ENCODE results near the gene GCLC.
"Not testable (repeated sequence)": the region's sequence is repeated elsewhere in the genome, so short reads cannot be mapped to it uniquely, and the experiment has no call there.

Gene GCLC

GRCh38 chr6:53484476-53485280 is 60.2 kb downstream of the GCLC start:
- Histone ChIP-seq H3K36me3 (no peaks in the 10 kb centered on the region), H3K27me3 (ENCODE audit: insufficient read depth, low read depth, severe bottlenecking) (peaks cover 2% of the 10 kb centered on the region), H3K27ac (no peak overlapping the region), H3K4me3 (ENCODE audit: low read depth, low read length) (no peak overlapping the region), H3K9me3 (ENCODE audit: severe bottlenecking) (no peaks in the 10 kb centered on the region)
- peak; percentile 69 for DNase-seq
- peak; percentile 80 for TF ChIP-seq CTCF (IDR thresholded peaks at IDR 0.05; ENCODE audit: low read depth, low read length)

DNA sequence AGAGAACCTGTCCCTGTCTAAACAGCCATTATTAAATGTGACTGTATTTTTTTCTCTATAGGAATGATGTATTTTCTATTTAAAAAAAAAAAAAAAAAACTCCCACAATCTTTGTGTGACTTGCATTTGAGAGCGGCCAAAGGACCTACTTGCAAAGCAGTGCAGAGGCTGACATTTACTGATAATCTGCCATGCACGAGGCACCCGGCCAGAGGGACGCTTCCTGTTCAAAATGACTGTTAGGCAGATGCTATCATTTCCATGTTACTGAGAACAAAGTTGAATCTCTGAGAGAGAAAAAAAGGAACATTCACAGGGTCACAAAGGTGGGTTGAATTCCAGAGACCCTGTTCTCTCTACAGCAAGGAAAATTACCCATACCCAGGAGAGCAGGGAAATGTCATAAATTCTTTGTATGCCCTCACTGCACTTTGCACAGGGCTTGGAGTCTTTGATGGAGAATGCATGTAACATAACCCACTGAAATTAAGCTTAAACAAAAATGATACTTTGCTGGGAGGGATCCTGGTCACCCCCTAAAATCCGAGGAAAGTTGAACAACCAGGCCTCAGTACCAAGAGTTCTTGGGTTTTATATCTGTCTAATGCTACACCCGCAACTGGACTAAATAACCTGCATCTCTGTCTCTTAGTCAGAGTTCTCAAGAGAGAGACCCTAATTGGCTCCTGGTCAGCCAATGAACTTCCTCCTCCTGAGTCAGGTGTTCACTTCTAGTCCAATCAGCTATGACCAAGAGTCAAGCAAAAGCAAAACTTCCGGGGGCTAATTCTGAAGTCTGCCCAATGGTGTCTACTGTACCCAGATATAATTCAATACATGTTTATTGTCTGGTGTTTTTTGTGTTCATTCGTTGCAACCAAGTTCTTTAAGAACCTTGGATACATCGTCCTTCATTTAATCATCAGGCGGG is 61.2 kb downstream of the GCLC start:
- no peak overlapping the region for H3K4me3 ChIP-seq (ENCODE audit: low read depth, low read length)
- no peak for DNase-seq
- TF ChIP-seq CTCF (IDR thresholded peaks at IDR 0.05; ENCODE audit: low read depth, low read length): no peak
- H3K27me3 ChIP-seq (ENCODE audit: insufficient read depth, low read depth, severe bottlenecking): peaks cover 2% of the 10 kb centered on the region
- H3K9me3 ChIP-seq (ENCODE audit: severe bottlenecking): no peaks in the 10 kb centered on the region
- H3K36me3 ChIP-seq: no peaks in the 10 kb centered on the region
- H3K27ac ChIP-seq: no peak overlapping the region

GRCh38 chr6:53481323-53481722 is 63.6 kb downstream of the GCLC start:
- Histone ChIP-seq H3K9me3 (ENCODE audit: severe bottlenecking) (no peaks in the 10 kb centered on the region), H3K4me3 (ENCODE audit: low read depth, low read length) (no peak overlapping the region), H3K27me3 (ENCODE audit: insufficient read depth, low read depth, severe bottlenecking) (no peaks in the 10 kb centered on the region), H3K27ac (no peak overlapping the region), H3K36me3 (no peaks in the 10 kb centered on the region)
- TF ChIP-seq CTCF (IDR thresholded peaks at IDR 0.05; ENCODE audit: low read depth, low read length): no peak
- no peak for DNase-seq

- H3K4me3 ChIP-seq (ENCODE audit: low read depth, low read length): not testable (repeated sequence)
Observed at GRCh38 chr6:53480774-53481173, 64.1 kb downstream of the GCLC start.

DNA sequence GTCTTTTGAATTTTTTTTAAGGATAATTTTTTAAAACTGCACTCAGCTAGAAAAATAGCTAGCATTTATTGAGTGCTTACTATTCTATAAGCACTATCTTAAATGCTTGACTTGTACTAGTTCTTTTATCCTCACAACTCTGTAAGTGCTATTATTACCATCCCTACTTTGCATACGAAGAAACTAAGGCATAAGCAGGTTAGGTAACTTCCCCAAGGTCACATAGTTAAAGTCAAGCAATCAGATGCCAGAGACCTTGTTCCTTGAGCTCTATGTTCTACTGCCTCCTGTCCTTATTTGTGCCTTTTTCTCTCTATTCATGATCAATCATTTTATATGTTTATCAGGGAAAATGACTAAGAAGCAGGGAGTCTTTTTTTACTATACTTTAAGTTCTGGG is 65.0 kb downstream of the GCLC start:
- Histone ChIP-seq H3K27me3 (ENCODE audit: insufficient read depth, low read depth, severe bottlenecking) (no peaks in the 10 kb centered on the region), H3K9me3 (ENCODE audit: severe bottlenecking) (no peaks in the 10 kb centered on the region), H3K36me3 (no peaks in the 10 kb centered on the region), H3K27ac (no peak overlapping the region), H3K4me3 (ENCODE audit: low read depth, low read length) (no peak overlapping the region)
- no peak for DNase-seq
- no peak for TF ChIP-seq CTCF (IDR thresholded peaks at IDR 0.05; ENCODE audit: low read depth, low read length)

More at GRCh38 chr6:53480774-53481173, 64.1 kb downstream of the GCLC start:
- not testable (repeated sequence) for H3K36me3 ChIP-seq; H3K9me3 ChIP-seq (ENCODE audit: severe bottlenecking); DNase-seq; H3K27ac ChIP-seq; H3K27me3 ChIP-seq (ENCODE audit: insufficient read depth, low read depth, severe bottlenecking)

GRCh38 chr6:53476964-53477363 is 67.9 kb downstream of the GCLC start:
- Histone ChIP-seq H3K4me3 (ENCODE audit: low read depth, low read length) (no peak overlapping the region), H3K9me3 (ENCODE audit: severe bottlenecking) (no peaks in the 10 kb centered on the region), H3K36me3 (no peaks in the 10 kb centered on the region), H3K27me3 (ENCODE audit: insufficient read depth, low read depth, severe bottlenecking) (no peaks in the 10 kb centered on the region), H3K27ac (no peak overlapping the region)
- TF ChIP-seq CTCF (IDR thresholded peaks at IDR 0.05; ENCODE audit: low read depth, low read length): no peak
- no peak for DNase-seq
